Measurements from ENCODE around the gene C14orf119. TPM values are rescaled to one million over a fixed set of nuclear protein-coding genes. Genes with fewer than 3 reads are reported as not detected.

C14orf119 gene
- total and polyA plus RNA-seq, 9 of the 15 experiments (the other 6 are each of a cell fraction or from before 2014, with no cell fraction given) = 36.7 to 251 (median 51.8) TPM

DNA sequence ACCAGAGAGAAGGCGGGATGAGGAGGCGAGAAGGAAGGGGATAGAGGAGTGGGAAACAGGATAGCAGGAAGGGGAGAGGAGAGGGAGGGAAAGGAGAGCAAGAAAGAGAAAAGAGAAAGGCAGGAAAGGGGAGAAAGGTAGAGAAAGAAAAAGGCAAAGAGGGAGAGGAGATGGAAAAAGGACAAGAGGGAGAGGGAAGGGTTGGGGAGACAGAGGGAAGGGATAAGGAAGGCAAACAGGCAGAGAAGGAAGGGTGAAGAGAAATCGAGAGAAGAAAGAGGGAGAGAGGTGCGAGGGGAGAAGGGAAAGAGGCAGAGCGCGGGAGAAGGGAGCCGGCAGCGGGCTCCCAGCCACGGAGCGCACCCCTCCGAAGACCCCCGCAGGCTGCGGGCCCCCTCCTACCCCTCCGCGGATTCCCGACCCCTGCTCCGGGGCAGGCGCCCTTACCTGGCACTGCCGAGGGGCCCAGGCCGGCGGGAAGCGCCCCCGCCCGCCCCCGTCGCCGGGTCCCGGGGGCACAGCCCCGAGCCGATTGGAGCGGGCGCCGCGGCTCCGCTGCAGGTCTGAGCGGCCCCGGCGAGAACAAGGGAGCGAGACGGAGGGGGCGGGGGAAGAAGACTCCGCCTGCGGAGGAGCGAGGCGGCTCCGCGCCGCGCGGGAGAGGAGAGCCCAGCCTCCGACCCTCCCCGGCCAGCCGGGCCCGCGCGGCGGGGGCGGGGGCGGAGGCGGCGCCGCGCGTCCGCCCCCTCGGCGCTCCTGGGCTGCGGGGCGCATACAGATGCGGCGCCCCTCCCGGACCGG lies 38.1 kb upstream of the C14orf119 start, which contains the start of gene CDH24 (continued):
- TF ChIP-seq, protein P1, sequence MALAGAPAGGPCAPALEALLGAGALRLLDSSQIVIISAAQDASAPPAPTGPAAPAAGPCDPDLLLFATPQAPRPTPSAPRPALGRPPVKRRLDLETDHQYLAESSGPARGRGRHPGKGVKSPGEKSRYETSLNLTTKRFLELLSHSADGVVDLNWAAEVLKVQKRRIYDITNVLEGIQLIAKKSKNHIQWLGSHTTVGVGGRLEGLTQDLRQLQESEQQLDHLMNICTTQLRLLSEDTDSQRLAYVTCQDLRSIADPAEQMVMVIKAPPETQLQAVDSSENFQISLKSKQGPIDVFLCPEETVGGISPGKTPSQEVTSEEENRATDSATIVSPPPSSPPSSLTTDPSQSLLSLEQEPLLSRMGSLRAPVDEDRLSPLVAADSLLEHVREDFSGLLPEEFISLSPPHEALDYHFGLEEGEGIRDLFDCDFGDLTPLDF (CRISPR knock-in tag; IDR thresholded peaks at IDR 0.05) = no peak
- TF ChIP-seq, protein P2, sequence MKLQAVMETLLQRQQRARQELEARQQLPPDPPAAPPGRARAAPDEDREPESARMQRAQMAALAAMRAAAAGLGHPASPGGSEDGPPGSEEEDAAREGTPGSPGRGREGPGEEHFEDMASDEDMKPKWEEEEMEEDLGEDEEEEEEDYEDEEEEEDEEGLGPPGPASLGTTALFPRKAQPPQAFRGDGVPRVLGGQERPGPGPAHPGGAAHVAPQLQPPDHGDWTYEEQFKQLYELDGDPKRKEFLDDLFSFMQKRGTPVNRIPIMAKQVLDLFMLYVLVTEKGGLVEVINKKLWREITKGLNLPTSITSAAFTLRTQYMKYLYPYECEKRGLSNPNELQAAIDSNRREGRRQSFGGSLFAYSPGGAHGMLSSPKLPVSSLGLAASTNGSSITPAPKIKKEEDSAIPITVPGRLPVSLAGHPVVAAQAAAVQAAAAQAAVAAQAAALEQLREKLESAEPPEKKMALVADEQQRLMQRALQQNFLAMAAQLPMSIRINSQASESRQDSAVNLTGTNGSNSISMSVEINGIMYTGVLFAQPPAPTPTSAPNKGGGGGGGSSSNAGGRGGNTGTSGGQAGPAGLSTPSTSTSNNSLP (IDR thresholded peaks at IDR 0.05; ENCODE audit: borderline replicate concordance, low read depth, low read length) = no peak
- no peak for TF ChIP-seq NR2C1 (IDR thresholded peaks at IDR 0.05)
- no peak for TF ChIP-seq NR2C1 (tag; IDR thresholded peaks at IDR 0.05)
- TF ChIP-seq, protein P3, sequence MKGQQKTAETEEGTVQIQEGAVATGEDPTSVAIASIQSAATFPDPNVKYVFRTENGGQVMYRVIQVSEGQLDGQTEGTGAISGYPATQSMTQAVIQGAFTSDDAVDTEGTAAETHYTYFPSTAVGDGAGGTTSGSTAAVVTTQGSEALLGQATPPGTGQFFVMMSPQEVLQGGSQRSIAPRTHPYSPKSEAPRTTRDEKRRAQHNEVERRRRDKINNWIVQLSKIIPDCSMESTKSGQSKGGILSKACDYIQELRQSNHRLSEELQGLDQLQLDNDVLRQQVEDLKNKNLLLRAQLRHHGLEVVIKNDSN (CRISPR knock-in tag; IDR thresholded peaks at IDR 0.05) = no peak
- no peak for TF ChIP-seq MEF2D (tag; conservative IDR thresholded peaks at IDR 0.05; ENCODE audit: low read depth)
- no peak for TF ChIP-seq TSC22D4 (tag; IDR thresholded peaks at IDR 0.05)
- TF ChIP-seq, protein P4, sequence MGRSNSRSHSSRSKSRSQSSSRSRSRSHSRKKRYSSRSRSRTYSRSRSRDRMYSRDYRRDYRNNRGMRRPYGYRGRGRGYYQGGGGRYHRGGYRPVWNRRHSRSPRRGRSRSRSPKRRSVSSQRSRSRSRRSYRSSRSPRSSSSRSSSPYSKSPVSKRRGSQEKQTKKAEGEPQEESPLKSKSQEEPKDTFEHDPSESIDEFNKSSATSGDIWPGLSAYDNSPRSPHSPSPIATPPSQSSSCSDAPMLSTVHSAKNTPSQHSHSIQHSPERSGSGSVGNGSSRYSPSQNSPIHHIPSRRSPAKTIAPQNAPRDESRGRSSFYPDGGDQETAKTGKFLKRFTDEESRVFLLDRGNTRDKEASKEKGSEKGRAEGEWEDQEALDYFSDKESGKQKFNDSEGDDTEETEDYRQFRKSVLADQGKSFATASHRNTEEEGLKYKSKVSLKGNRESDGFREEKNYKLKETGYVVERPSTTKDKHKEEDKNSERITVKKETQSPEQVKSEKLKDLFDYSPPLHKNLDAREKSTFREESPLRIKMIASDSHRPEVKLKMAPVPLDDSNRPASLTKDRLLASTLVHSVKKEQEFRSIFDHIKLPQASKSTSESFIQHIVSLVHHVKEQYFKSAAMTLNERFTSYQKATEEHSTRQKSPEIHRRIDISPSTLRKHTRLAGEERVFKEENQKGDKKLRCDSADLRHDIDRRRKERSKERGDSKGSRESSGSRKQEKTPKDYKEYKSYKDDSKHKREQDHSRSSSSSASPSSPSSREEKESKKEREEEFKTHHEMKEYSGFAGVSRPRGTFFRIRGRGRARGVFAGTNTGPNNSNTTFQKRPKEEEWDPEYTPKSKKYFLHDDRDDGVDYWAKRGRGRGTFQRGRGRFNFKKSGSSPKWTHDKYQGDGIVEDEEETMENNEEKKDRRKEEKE (IDR thresholded peaks at IDR 0.05; ENCODE audit: borderline replicate concordance in 1 of 2, control insufficient read depth in 1 of 2, low read depth in 2 of 2, low read length in 1 of 2) = no peak
- peak; percentile 87 for TF ChIP-seq HDGF (IDR thresholded peaks at IDR 0.05)
- no peak for TF ChIP-seq CTBP1 (IDR thresholded peaks at IDR 0.05; ENCODE audit: borderline replicate concordance)
- no peak for TF ChIP-seq ZNF507 (tag; conservative IDR thresholded peaks at IDR 0.05)
- no peak for TF ChIP-seq U2AF2 (optimal IDR thresholded peaks at IDR 0.05; ENCODE audit: low read depth, low read length)
- no peak for TF ChIP-seq XRCC3 (IDR thresholded peaks at IDR 0.05)
- no peak for TF ChIP-seq JUND (IDR thresholded peaks at IDR 0.05; ENCODE audit: borderline replicate concordance, low read depth, low read length)
- TF ChIP-seq JUND (tag; IDR thresholded peaks at IDR 0.05; ENCODE audit: borderline replicate concordance, low read depth, low read length) = no peak
- TF ChIP-seq ETV1 (tag; conservative IDR thresholded peaks at IDR 0.05; ENCODE audit: low read depth) = no peak
- no peak for TF ChIP-seq MYBL2 (IDR thresholded peaks at IDR 0.05; ENCODE audit: low read depth)
- TF ChIP-seq MYBL2 (CRISPR knock-in tag; IDR thresholded peaks at IDR 0.05; ENCODE audit: borderline replicate concordance) = no peak
- no peak for TF ChIP-seq HDAC8 (tag; IDR thresholded peaks at IDR 0.05)
- TF ChIP-seq MCM2 (IDR thresholded peaks at IDR 0.05; ENCODE audit: low read depth) = no peak
- TF ChIP-seq RBM39 (optimal IDR thresholded peaks at IDR 0.05; ENCODE audit: low read depth, low read length) = no peak

Measured in K562 (cell line).